ENCODE results near the gene GUCY2C.

DNA sequence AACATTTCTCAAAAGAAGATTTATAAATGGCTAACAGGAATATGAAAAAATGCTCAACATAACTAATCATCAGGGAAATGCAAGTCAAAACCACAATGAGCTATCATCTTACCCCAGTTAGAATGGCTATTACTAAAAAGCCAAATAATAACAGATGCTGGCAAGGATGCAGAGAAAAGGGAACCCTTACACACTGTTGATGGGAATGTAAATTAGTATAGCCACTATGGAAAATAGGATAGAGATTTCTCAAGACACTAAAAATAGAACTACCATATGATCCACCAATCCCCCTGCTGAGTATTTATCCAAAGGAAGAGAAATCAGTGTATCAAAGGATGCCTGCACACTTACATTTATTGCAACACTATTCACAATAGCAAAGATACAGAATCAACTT, 58.3 kb downstream of the GUCY2C start:
- TF ChIP-seq, protein P1, sequence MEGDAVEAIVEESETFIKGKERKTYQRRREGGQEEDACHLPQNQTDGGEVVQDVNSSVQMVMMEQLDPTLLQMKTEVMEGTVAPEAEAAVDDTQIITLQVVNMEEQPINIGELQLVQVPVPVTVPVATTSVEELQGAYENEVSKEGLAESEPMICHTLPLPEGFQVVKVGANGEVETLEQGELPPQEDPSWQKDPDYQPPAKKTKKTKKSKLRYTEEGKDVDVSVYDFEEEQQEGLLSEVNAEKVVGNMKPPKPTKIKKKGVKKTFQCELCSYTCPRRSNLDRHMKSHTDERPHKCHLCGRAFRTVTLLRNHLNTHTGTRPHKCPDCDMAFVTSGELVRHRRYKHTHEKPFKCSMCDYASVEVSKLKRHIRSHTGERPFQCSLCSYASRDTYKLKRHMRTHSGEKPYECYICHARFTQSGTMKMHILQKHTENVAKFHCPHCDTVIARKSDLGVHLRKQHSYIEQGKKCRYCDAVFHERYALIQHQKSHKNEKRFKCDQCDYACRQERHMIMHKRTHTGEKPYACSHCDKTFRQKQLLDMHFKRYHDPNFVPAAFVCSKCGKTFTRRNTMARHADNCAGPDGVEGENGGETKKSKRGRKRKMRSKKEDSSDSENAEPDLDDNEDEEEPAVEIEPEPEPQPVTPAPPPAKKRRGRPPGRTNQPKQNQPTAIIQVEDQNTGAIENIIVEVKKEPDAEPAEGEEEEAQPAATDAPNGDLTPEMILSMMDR (IDR thresholded peaks at IDR 0.05; ENCODE audit: low read depth, low read length, poor library complexity, severe bottlenecking), result no peak
- TF ChIP-seq EZH2phosphoT487 (IDR thresholded peaks at IDR 0.05; ENCODE audit: borderline replicate concordance, low read length), result no peak
